ENCODE measurements around the gene HMOX2. TPM values are rescaled to one million over a fixed set of nuclear protein-coding genes. Genes with fewer than 3 reads are reported as not detected.

HMOX2 gene
- total and polyA plus RNA-seq, 7 donors = 20.8 to 49.0 (median 23.3) TPM

DNA sequence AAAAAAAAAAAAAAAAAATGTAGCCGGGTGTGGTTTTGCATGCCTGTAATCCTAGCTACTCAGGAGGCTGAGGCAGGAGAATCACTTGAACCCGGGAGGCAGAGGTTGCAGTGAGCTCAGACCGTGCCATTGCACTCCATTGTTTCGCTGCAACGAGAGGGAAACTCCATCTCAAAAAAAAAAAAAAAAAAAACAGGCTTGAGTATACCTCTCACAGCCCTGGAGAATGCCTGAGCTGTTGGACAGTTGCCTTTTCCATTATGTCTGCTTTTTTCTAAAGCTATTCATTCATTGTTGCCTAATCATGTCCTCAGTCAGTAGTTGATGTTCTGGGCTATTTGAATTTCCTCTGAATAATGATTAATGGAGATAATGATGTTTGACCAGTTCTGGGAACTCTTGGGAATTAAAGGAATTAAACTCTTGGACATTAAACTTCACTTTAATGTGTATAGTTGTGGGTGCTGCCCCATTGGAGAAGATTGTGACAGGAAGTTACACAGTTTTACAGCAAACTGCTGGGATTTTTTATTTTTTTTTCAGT, 11.8 kb downstream of the HMOX2 start:
- Histone ChIP-seq H3K36me3 (ENCODE audit: insufficient read depth in 1 of 2, low read depth in 1 of 2) (peaks cover 0 to 36% of the 10 kb centered on the region in 2 donors), H3K4me1 (no peaks in the 10 kb centered on the region), H3K27me3 (ENCODE audit: insufficient read depth in 3 of 3, low read length in 2 of 3) (no peaks in the 10 kb centered on the region), H3K27ac (no peak overlapping the region), H3K9me3 (no peaks in the 10 kb centered on the region), H3K4me3 (no peak overlapping the region)
- intact Hi-C loops (cut with DNase I) = no loop called here
- WGBS, 3 donors = 57 to 69% (median 60%) methylated on average over 5 of the region's 5 CpGs
- ATAC-seq = peak in 1 of 4 donors; percentile 53
- TF ChIP-seq, protein P1, sequence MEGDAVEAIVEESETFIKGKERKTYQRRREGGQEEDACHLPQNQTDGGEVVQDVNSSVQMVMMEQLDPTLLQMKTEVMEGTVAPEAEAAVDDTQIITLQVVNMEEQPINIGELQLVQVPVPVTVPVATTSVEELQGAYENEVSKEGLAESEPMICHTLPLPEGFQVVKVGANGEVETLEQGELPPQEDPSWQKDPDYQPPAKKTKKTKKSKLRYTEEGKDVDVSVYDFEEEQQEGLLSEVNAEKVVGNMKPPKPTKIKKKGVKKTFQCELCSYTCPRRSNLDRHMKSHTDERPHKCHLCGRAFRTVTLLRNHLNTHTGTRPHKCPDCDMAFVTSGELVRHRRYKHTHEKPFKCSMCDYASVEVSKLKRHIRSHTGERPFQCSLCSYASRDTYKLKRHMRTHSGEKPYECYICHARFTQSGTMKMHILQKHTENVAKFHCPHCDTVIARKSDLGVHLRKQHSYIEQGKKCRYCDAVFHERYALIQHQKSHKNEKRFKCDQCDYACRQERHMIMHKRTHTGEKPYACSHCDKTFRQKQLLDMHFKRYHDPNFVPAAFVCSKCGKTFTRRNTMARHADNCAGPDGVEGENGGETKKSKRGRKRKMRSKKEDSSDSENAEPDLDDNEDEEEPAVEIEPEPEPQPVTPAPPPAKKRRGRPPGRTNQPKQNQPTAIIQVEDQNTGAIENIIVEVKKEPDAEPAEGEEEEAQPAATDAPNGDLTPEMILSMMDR (IDR thresholded peaks at IDR 0.05) = no peak
- DNase-seq = no peak

GRCh38 chr16:4488499-4488967, 12.3 kb downstream of the HMOX2 start:
- WGBS, 3 donors = 81 to 93% (median 85%) methylated on average over 1 of the region's 1 CpG
- H3K4me3 ChIP-seq = no peak overlapping the region
- no peaks in the 10 kb centered on the region for H3K4me1 ChIP-seq
- peaks cover 0 to 36% of the 10 kb centered on the region in 2 donors for H3K36me3 ChIP-seq (ENCODE audit: insufficient read depth in 1 of 2, low read depth in 1 of 2)
- TF ChIP-seq, protein P1 (IDR thresholded peaks at IDR 0.05) = no peak
- H3K9me3 ChIP-seq = no peaks in the 10 kb centered on the region
- intact Hi-C loops (cut with DNase I) = no loop called here
- DNase-seq = no peak
- H3K27ac ChIP-seq = no peak overlapping the region
- H3K27me3 ChIP-seq (ENCODE audit: insufficient read depth in 3 of 3, low read length in 2 of 3) = no peaks in the 10 kb centered on the region
- ATAC-seq = no peak

DNA sequence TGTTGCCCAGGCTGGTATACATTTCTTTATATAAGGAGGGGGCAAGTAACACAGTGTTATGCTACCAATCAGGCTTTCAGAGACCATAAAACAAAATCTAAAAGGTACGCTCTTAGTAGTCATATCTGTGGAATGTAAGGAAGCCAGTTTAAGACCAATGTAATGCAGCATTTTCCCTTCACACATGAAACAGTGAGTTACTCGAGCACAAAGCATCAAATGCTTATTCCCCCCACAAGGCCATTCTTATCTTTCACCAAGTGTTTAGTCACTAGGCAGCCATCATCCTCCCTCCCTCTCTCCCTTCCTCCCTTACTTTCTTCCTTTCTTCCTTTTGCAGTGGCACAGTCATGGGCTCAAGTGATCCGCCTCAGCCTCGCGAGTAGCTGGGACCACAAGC, 12.8 kb downstream of the HMOX2 start:
- DNase-seq = no peak
- 93 to 96% (median 94%) methylated on average over 5 of the region's 5 CpGs for WGBS, 3 donors
- H3K9me3 ChIP-seq = no peaks in the 10 kb centered on the region
- peaks cover 0 to 34% of the 10 kb centered on the region in 2 donors for H3K36me3 ChIP-seq (ENCODE audit: insufficient read depth in 1 of 2, low read depth in 1 of 2)
- H3K4me1 ChIP-seq = no peaks in the 10 kb centered on the region
- H3K27me3 ChIP-seq (ENCODE audit: insufficient read depth in 3 of 3, low read length in 2 of 3) = no peaks in the 10 kb centered on the region
- TF ChIP-seq, protein P1 (IDR thresholded peaks at IDR 0.05) = no peak
- no peak overlapping the region for H3K4me3 ChIP-seq
- intact Hi-C loops (cut with DNase I) = no loop called here
- no peak for ATAC-seq
- no peak overlapping the region for H3K27ac ChIP-seq

- TF ChIP-seq, protein P1 (IDR thresholded peaks at IDR 0.05) = no peak
- H3K27me3 ChIP-seq (ENCODE audit: insufficient read depth in 3 of 3, low read length in 2 of 3) = no peaks in the 10 kb centered on the region
- H3K36me3 ChIP-seq (ENCODE audit: insufficient read depth in 1 of 2, low read depth in 1 of 2) = peaks cover 0 to 20% of the 10 kb centered on the region in 2 donors
- DNase-seq = no peak
- no peak overlapping the region for H3K4me3 ChIP-seq
- WGBS, 3 donors = 97 to 100% (median 98%) methylated on average over 4 of the region's 4 CpGs
- H3K27ac ChIP-seq = no peak overlapping the region
- H3K9me3 ChIP-seq = no peaks in the 10 kb centered on the region
- peaks cover 16% of the 10 kb centered on the region for H3K4me1 ChIP-seq
- intact Hi-C loops (cut with DNase I) = no loop called here
- ATAC-seq = no peak
Observed at GRCh38 chr16:4491898-4492297, 15.7 kb downstream of the HMOX2 start.

All from psoas muscle (tissue), 8 donors.